Measurements from ENCODE around the gene PCDH8.
"Not testable (repeated sequence)": the region's sequence is repeated elsewhere in the genome, so short reads cannot be mapped to it uniquely, and the experiment has no call there.

Gene PCDH8

GRCh38 chr13:52827839-52828238, 20.6 kb downstream of the PCDH8 start:
- no peak for DNase-seq (ENCODE audit: extremely low read depth in 1 of 2, low read depth in 1 of 2)

- DNase-seq (ENCODE audit: extremely low read depth in 1 of 2, low read depth in 1 of 2) = not testable (repeated sequence)
Measured at GRCh38 chr13:52817886-52818285, 30.6 kb downstream of the PCDH8 start.

- no peak for DNase-seq (ENCODE audit: extremely low read depth in 1 of 2, low read depth in 1 of 2)
Measured at GRCh38 chr13:52815330-52815729, 33.1 kb downstream of the PCDH8 start.

- no peak for DNase-seq (ENCODE audit: extremely low read depth in 1 of 2, low read depth in 1 of 2)
Measured at GRCh38 chr13:52812941-52813340, 35.5 kb downstream of the PCDH8 start.

GRCh38 chr13:52811841-52812240, 36.6 kb downstream of the PCDH8 start:
- DNase-seq (ENCODE audit: extremely low read depth in 1 of 2, low read depth in 1 of 2) = no peak

GRCh38 chr13:52810526-52810925, 37.9 kb downstream of the PCDH8 start:
- DNase-seq (ENCODE audit: extremely low read depth in 1 of 2, low read depth in 1 of 2) = no peak

- DNase-seq (ENCODE audit: extremely low read depth in 1 of 2, low read depth in 1 of 2) = no peak
Measured at GRCh38 chr13:52810011-52810410, 38.4 kb downstream of the PCDH8 start.

GRCh38 chr13:52809310-52809769, 39.1 kb downstream of the PCDH8 start:
- DNase-seq (ENCODE audit: extremely low read depth in 1 of 2, low read depth in 1 of 2) = peak; percentile 14 to 24

- DNase-seq (ENCODE audit: extremely low read depth in 1 of 2, low read depth in 1 of 2) = no peak
Measured at GRCh38 chr13:52808842-52809219, 39.6 kb downstream of the PCDH8 start.

- DNase-seq (ENCODE audit: extremely low read depth in 1 of 2, low read depth in 1 of 2) = no peak
Measured at GRCh38 chr13:52806029-52806428, 42.4 kb downstream of the PCDH8 start.

- DNase-seq (ENCODE audit: extremely low read depth in 1 of 2, low read depth in 1 of 2) = no peak
Measured at GRCh38 chr13:52804202-52804641, 44.2 kb downstream of the PCDH8 start.

GRCh38 chr13:52800856-52801255, 47.6 kb downstream of the PCDH8 start:
- DNase-seq (ENCODE audit: extremely low read depth in 1 of 2, low read depth in 1 of 2) = no peak

- DNase-seq (ENCODE audit: extremely low read depth in 1 of 2, low read depth in 1 of 2) = no peak
Measured at GRCh38 chr13:52798770-52799430, 49.5 kb downstream of the PCDH8 start.

- DNase-seq (ENCODE audit: extremely low read depth in 1 of 2, low read depth in 1 of 2) = no peak
Measured at GRCh38 chr13:52797176-52797575, 51.3 kb downstream of the PCDH8 start.

- no peak for DNase-seq (ENCODE audit: extremely low read depth in 1 of 2, low read depth in 1 of 2)
Measured at GRCh38 chr13:52794589-52794988, 53.9 kb downstream of the PCDH8 start.

GRCh38 chr13:52793515-52794061, 54.9 kb downstream of the PCDH8 start:
- no peak for DNase-seq (ENCODE audit: extremely low read depth in 1 of 2, low read depth in 1 of 2)
